ENCODE data around the gene CHST11. TPM values are rescaled to one million over a fixed set of nuclear protein-coding genes. Genes with fewer than 3 reads are reported as not detected.

The CHST11 gene
- total RNA-seq, 1 experiment from 2014 or later, result 6.7 TPM

DNA sequence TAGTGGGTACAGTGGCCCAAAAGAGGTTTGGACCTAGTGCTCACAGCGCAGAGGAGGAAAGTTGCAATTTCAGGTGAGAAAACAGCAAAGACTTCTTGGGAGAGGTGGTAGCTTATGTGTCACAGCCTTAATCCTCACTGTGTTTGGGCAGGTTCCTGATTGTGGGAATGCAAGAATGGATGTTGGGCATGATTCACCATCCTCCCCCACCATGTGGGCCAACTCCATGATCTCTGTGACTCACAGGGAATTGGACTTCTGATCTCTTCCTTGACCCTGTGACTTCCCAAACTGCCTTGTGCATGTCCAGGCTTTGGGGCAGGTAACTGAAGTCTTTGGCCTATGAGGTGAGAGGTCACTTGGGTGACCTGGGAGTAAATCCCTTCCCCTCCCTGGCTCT, 1.8 kb upstream of the CHST11 start:
- Histone ChIP-seq H3K4me2 (ENCODE audit: insufficient read depth, insufficient read length, low read length) (no peak overlapping the region), H2BK20ac (ENCODE audit: low read depth, low read length, poor library complexity, severe bottlenecking) (no peak overlapping the region), H3K4ac (ENCODE audit: low read depth, low read length) (no peak overlapping the region), H3K27ac (ENCODE audit: insufficient read length, low read depth, low read length) (no peak overlapping the region), H4K5ac (ENCODE audit: insufficient read length, low read depth, low read length) (no peak overlapping the region), H3K79me1 (ENCODE audit: insufficient read depth, low read depth, low read length, poor library complexity, severe bottlenecking) (no peaks in the 10 kb centered on the region), H2BK12ac (ENCODE audit: insufficient read length, low read depth, low read length) (no peak overlapping the region), H3K9ac (ENCODE audit: extremely low read depth, insufficient read length, low read length) (no peak overlapping the region), H2BK120ac (ENCODE audit: low read depth, low read length, poor library complexity, severe bottlenecking) (no peak overlapping the region), H3K79me2 (ENCODE audit: insufficient read depth, low read length) (no peaks in the 10 kb centered on the region; the same call in 1 of the 2 replicates), H3K56ac (ENCODE audit: insufficient read length, low read depth, low read length) (no peak overlapping the region), H2AFZ (ENCODE audit: low read length) (no peak overlapping the region), H4K20me1 (ENCODE audit: control insufficient read depth, insufficient read depth, insufficient read length) (no peaks in the 10 kb centered on the region), H2BK15ac (ENCODE audit: low read depth, low read length) (no peak overlapping the region), H4K91ac (ENCODE audit: insufficient read length, low read depth, low read length) (no peak overlapping the region), H4K8ac (replicated peaks; ENCODE audit: insufficient read length, low read depth, low read length) (no peak overlapping the region), H3K14ac (ENCODE audit: insufficient read depth, low read length) (no peak overlapping the region), H3K23ac (ENCODE audit: insufficient read length, low read depth, low read length) (no peak overlapping the region), H3K23me2 (ENCODE audit: insufficient read length, low read depth, low read length, poor library complexity, severe bottlenecking) (peaks cover 25% of the 10 kb centered on the region), H2BK5ac (ENCODE audit: insufficient read length, low read length) (no peak overlapping the region), H3K27me3 (ENCODE audit: insufficient read depth, low read length) (peaks cover 10% of the 10 kb centered on the region; the same call in 1 of the 2 replicates), H3K18ac (ENCODE audit: insufficient read length, low read depth, low read length) (no peak overlapping the region), H2AK5ac (ENCODE audit: insufficient read length, low read length) (no peak overlapping the region), H3K4me1 (ENCODE audit: insufficient read depth, low read length) (peaks cover 11% of the 10 kb centered on the region; the same call in 1 of the 2 replicates), H3T11ph (ENCODE audit: low read length) (no peak overlapping the region), H3K9me3 (ENCODE audit: control insufficient read depth, low read depth, low read length) (no peaks in the 10 kb centered on the region)
- peak overlapping the region in 1 of 2 experiments; percentile 99; a peak in 2 of 5 replicates for H3K4me3 Mint-ChIP-seq
- TF ChIP-seq, protein P1, sequence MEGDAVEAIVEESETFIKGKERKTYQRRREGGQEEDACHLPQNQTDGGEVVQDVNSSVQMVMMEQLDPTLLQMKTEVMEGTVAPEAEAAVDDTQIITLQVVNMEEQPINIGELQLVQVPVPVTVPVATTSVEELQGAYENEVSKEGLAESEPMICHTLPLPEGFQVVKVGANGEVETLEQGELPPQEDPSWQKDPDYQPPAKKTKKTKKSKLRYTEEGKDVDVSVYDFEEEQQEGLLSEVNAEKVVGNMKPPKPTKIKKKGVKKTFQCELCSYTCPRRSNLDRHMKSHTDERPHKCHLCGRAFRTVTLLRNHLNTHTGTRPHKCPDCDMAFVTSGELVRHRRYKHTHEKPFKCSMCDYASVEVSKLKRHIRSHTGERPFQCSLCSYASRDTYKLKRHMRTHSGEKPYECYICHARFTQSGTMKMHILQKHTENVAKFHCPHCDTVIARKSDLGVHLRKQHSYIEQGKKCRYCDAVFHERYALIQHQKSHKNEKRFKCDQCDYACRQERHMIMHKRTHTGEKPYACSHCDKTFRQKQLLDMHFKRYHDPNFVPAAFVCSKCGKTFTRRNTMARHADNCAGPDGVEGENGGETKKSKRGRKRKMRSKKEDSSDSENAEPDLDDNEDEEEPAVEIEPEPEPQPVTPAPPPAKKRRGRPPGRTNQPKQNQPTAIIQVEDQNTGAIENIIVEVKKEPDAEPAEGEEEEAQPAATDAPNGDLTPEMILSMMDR (conservative IDR thresholded peaks at IDR 0.05), result no peak
- peaks cover 0 to 2% (median 0%) of the 10 kb centered on the region in 3 experiments; a peak in 2 of 7 replicates for H3K36me3 Mint-ChIP-seq (ENCODE audit: insufficient read depth in 1 of 3, low read depth in 3 of 3)
- H3K27ac Mint-ChIP-seq, result no peak overlapping the region
- H3K27me3 Mint-ChIP-seq (ENCODE audit: low read depth), result peaks cover 53% of the 10 kb centered on the region
- no peaks in the 10 kb centered on the region; a peak in 1 of 5 replicates for H3K9me3 Mint-ChIP-seq
- WGBS (ENCODE audit: extremely low coverage, insufficient read length, low lambda C conversion rate), result no CpG with 5 or more reads among the region's 1 CpG
- peaks cover 41 to 46% of the 10 kb centered on the region in 2 experiments for H3K4me1 Mint-ChIP-seq
- no peak for DNase-seq
